Uterus (tissue), 4 donors: ENCODE measurements around the gene MSRB2. TPM values are rescaled to one million over a fixed set of nuclear protein-coding genes. Genes with fewer than 3 reads are reported as not detected.

ENCODE experiments used
- DNase-seq, 2 donors: peaks; one replicate each; pipeline ENCODE4 v3.0.0-alpha.2; 2019 to 2020
- H3K27ac ChIP-seq, 2 donors: fragments of 200-600 bp; sonication (generic); 1 replicate in 1 of 2; 2 replicates in 1 of 2; pipeline ENCODE4 v1.5.1; 2016 to 2018
- H3K27me3 ChIP-seq, 2 donors: fragments of 200-600 bp; sonication (generic); one replicate each; pipeline ENCODE4 v1.5.1; 2018 to 2019; ENCODE audit warnings: control low read depth in 1 of 2
- H3K36me3 ChIP-seq, 2 donors: fragments of 200-600 bp; sonication (generic); one replicate each; pipeline ENCODE4 v1.5.1; 2019; ENCODE audit warnings: control low read depth in 1 of 2
- H3K4me1 ChIP-seq, 2 donors: fragments of 200-600 bp; sonication (generic); one replicate each; pipeline ENCODE4 v1.5.1; 2018 to 2019; ENCODE audit warnings: control low read depth in 1 of 2
- H3K4me3 ChIP-seq, 2 donors: fragments of 200-600 bp; sonication (generic); 1 replicate in 1 of 2; 2 replicates in 1 of 2; pipeline ENCODE4 v1.5.1; 2018 to 2019; ENCODE audit warnings: mild to moderate bottlenecking in 1 of 2
- H3K9me3 ChIP-seq, 2 donors: fragments of 200-600 bp; sonication (generic); one replicate each; pipeline ENCODE4 v1.5.1; 2019; ENCODE audit warnings: control low read depth in 1 of 2
- POLR2A ChIP-seq, 2 donors: fragments of 450-650 bp; IDR thresholded peaks; one replicate each; pipeline ENCODE4 v1.6.1; 2016; ENCODE audit warnings: antibody characterized with exemption in 2 of 2, mild to moderate bottlenecking in 1 of 2, moderate library complexity in 1 of 2
- intact Hi-C: fragments of 100-400 bp; cut with DNase I; formaldehyde crosslinking; loops from one replicate; pipeline ENCODE4 v1.15.1; 2023; ENCODE audit warnings: low total_unique reads
- total RNA-seq, 4 donors: library from RNA; depleted of rRNA in 3 of 4; stranded (reverse); fragments of >200 nt in 3 of 4; gene quantifications; one replicate each; pipeline versions ENCODE4 v1.1.0 to v1.2.4, GENCODE V29; 2014 to 2023
- TF ChIP-seq, protein P1 (sequence below), 4 experiments: fragments of 200-600 bp in 2 of 4; fragments of 450-650 bp in 2 of 4; sonication (generic) in 2 of 4; IDR thresholded peaks; one replicate each; pipeline ENCODE4 v1.5.1; 2016 to 2019; ENCODE audit warnings: antibody characterized with exemption in 4 of 4, mild to moderate bottlenecking in 2 of 4, moderate library complexity in 1 of 4
- donor health status: DM: yes; HTN: yes; CAD: no.

The MSRB2 gene
- total RNA-seq, 4 donors from 2014 or later, result 14.6 to 36.9 (median 24.3) TPM

DNA sequence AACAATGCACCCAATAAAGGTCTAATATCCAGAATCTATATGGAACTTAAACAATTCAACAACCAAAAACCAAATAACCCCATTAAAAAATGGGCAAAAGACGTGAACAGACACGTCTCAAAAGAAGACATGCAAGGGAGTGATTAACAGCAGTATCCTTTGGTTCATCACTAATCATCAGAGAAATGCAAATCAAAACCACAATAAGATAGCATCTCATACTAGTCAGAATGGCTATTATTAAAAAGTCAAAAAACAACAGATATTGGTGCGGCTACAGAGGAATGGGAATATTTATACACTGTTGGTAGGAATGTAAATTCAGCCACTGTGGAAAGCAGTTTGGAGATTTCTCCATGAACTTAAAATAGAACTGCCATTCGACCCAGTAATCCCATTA lies 46.6 kb downstream of the MSRB2 start:
- TF ChIP-seq POLR2A (IDR thresholded peaks at IDR 0.05), result no peak
- TF ChIP-seq, protein P1, sequence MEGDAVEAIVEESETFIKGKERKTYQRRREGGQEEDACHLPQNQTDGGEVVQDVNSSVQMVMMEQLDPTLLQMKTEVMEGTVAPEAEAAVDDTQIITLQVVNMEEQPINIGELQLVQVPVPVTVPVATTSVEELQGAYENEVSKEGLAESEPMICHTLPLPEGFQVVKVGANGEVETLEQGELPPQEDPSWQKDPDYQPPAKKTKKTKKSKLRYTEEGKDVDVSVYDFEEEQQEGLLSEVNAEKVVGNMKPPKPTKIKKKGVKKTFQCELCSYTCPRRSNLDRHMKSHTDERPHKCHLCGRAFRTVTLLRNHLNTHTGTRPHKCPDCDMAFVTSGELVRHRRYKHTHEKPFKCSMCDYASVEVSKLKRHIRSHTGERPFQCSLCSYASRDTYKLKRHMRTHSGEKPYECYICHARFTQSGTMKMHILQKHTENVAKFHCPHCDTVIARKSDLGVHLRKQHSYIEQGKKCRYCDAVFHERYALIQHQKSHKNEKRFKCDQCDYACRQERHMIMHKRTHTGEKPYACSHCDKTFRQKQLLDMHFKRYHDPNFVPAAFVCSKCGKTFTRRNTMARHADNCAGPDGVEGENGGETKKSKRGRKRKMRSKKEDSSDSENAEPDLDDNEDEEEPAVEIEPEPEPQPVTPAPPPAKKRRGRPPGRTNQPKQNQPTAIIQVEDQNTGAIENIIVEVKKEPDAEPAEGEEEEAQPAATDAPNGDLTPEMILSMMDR (IDR thresholded peaks at IDR 0.05), result no peak

DNA sequence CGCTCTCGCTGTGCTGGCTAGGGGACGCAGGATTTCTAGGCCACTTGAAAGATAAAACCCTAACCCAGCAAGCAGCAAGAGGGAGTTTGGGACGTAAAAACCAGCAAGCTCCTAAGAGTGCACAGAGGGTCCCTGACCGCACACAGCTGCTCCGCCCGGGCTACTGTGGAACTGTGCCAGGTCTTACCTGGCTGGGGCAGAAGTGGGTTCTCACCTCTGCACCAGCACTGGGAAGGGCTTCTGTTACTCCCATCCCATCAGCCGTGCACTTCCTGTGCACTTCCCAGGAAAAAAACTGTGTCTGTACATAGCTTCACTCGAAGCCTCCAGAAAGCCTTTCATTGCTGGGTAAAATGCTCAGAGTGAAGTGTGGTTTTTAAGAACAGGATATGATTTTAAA lies 50.9 kb downstream of the MSRB2 start:
- intact Hi-C loops, result no loop called here
- Histone ChIP-seq H3K9me3 (no peaks in the 10 kb centered on the region), H3K27me3 (no peaks in the 10 kb centered on the region), H3K4me3 (no peak overlapping the region), H3K36me3 (no peaks in the 10 kb centered on the region), H3K27ac (no peak overlapping the region), H3K4me1 (no peaks in the 10 kb centered on the region)
- DNase-seq, result no peak
- TF ChIP-seq, protein P1 (IDR thresholded peaks at IDR 0.05), result no peak
- no peak for TF ChIP-seq POLR2A (IDR thresholded peaks at IDR 0.05)

More for the DNA sequence above, 46.6 kb downstream of the MSRB2 start:
- Histone ChIP-seq H3K36me3 (no peaks in the 10 kb centered on the region), H3K9me3 (no peaks in the 10 kb centered on the region), H3K4me1 (no peaks in the 10 kb centered on the region), H3K4me3 (no peak overlapping the region), H3K27me3 (no peaks in the 10 kb centered on the region), H3K27ac (no peak overlapping the region)
- no peak for DNase-seq
- intact Hi-C loops, result no loop called here

DNA sequence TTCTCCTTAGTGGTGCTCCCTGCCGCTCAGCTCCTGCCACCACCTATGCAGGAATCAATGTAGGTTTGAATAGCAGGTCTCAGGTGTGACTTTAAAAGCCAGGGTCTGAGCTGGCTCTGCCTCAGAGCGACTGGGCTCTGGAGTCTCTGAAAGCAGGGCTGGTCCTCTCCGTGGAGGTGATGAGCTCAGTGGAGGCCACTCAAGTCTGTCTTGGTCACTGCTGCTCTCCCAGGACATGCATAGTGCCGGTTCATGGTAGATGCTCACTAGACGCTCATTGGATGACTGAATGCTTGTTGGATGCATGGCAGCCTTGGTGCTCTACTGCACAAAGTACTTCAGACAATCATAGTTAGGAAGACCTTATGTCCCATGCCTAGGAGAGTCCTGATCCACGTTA lies 51.7 kb downstream of the MSRB2 start:
- TF ChIP-seq, protein P1 (IDR thresholded peaks at IDR 0.05), result no peak
- TF ChIP-seq POLR2A (IDR thresholded peaks at IDR 0.05), result no peak
- no peak for DNase-seq
- Histone ChIP-seq H3K4me3 (no peak overlapping the region), H3K4me1 (no peaks in the 10 kb centered on the region), H3K36me3 (no peaks in the 10 kb centered on the region), H3K9me3 (no peaks in the 10 kb centered on the region), H3K27ac (no peak overlapping the region), H3K27me3 (no peaks in the 10 kb centered on the region)
- intact Hi-C loops, result no loop called here

DNA sequence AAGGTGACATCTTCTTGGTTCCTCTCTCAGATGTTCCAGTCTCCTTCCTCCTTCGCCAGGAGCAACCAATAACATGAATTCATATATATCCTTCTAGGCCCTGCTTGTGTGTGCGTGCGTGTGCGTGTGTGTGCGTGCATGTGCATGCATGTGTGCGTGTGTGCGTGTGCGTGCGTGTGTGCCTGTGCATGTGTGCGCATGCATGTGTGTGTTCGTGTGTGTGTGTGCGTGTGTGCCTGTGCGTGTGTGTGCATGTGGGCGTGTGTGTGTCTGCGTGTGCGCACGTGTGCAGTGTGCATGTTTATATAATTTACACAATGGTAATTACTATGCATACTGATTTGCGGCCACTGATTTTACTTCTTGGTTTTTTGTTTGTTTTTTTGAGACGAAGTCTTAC lies 52.8 kb downstream of the MSRB2 start:
- Histone ChIP-seq H3K27ac (no peak overlapping the region), H3K4me1 (no peaks in the 10 kb centered on the region), H3K4me3 (no peak overlapping the region), H3K27me3 (no peaks in the 10 kb centered on the region), H3K36me3 (no peaks in the 10 kb centered on the region), H3K9me3 (no peaks in the 10 kb centered on the region)
- TF ChIP-seq POLR2A (IDR thresholded peaks at IDR 0.05), result no peak
- TF ChIP-seq, protein P1 (IDR thresholded peaks at IDR 0.05), result no peak
- DNase-seq, result no peak
- intact Hi-C loops, result no loop called here

DNA sequence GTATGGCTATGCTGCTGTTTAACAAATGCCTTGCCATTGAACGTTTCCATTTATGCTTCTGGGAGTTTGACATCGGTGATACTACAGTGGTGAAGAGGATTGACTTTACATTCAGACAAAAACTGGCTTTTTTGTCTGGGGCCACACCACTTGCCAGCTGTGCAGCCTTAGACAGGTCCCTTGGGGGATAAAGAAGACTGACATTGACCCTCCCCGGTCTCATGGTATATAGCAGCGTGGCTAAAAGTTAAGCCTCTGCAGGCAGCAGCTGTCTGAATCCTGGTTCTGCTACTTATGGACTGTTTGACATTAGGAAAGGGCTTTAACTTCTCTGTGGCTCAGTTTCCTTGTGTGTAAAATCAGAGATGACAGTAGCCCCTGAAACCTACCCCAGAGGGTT lies 54.7 kb downstream of the MSRB2 start:
- Histone ChIP-seq H3K4me3 (no peak overlapping the region), H3K4me1 (no peaks in the 10 kb centered on the region), H3K27ac (no peak overlapping the region), H3K36me3 (no peaks in the 10 kb centered on the region), H3K9me3 (no peaks in the 10 kb centered on the region), H3K27me3 (no peaks in the 10 kb centered on the region)
- intact Hi-C loops, result no loop called here
- DNase-seq, result no peak
- TF ChIP-seq, protein P1 (IDR thresholded peaks at IDR 0.05), result no peak
- TF ChIP-seq POLR2A (IDR thresholded peaks at IDR 0.05), result no peak
